ENCODE results near the gene PHAF1.
"Not testable (repeated sequence)": the region's sequence is repeated elsewhere in the genome, so short reads cannot be mapped to it uniquely, and the experiment has no call there.

PHAF1 gene

GRCh38 chr16:67104845-67105244 is 4.9 kb upstream of the PHAF1 start:
- in situ Hi-C loops (cut with MboI; ENCODE audit: low sequenced_read_pairs), result no loop called here

- in situ Hi-C loops (cut with MboI; ENCODE audit: low sequenced_read_pairs), result no loop called here
Measured at GRCh38 chr16:67105246-67105645, 4.5 kb upstream of the PHAF1 start.

GRCh38 chr16:67105881-67106280 is 3.9 kb upstream of the PHAF1 start:
- in situ Hi-C loops (cut with MboI; ENCODE audit: low sequenced_read_pairs), result no loop called here

GRCh38 chr16:67108489-67108888 is 1.3 kb upstream of the PHAF1 start:
- in situ Hi-C loops (cut with MboI; ENCODE audit: low sequenced_read_pairs), result no loop called here

DNA sequence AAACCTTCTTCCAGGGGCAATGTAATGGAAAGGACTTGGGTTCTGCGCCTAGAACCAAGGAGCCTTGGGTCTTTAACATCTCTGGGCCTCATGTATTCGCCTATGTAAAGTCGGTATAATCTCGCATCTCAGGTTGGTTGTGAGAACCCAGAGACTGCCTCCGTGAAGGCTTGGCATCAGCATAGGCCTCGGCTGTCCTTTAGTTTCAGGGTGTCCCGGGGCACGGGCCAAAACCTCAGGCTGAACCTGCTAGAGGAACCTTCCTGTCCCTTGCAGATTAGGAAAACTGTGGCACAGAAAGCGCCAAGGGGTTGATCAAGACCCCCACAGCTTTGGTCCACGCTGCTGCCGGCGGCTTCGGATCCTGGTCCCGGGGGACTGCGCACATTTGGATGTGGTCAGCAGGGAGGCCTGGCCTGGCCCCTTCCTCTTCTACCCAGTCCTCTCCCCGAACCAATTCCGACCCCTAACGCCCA is 772 bp upstream of the PHAF1 start:
- in situ Hi-C loops (cut with MboI; ENCODE audit: low sequenced_read_pairs), result no loop called here

GRCh38 chr16:67111951-67112444 is 2.3 kb downstream of the PHAF1 start:
- in situ Hi-C loops (cut with MboI; ENCODE audit: low sequenced_read_pairs), result no loop called here

GRCh38 chr16:67112591-67113399 is 3.1 kb downstream of the PHAF1 start:
- in situ Hi-C loops (cut with MboI; ENCODE audit: low sequenced_read_pairs), result no loop called here

DNA sequence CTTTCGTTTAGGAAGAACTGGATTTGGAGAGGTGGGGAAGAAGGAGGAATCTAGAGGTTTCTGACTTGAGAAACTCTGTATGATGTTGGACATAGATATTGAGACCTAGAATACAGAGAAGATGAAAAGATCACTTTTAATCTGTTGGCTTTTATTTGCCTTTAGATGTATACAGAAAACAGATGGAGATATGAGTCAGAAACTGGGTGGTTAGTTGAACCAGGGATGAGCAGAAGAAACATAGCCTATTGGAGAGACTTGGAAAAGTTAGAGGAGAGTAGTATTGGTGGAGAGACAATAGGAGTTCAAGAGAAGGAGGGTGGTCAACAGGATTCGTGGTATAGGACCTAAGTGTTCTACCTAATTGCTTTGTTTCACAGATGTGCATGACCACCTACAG is 5.1 kb downstream of the PHAF1 start:
- in situ Hi-C loops (cut with MboI; ENCODE audit: low sequenced_read_pairs), result no loop called here

DNA sequence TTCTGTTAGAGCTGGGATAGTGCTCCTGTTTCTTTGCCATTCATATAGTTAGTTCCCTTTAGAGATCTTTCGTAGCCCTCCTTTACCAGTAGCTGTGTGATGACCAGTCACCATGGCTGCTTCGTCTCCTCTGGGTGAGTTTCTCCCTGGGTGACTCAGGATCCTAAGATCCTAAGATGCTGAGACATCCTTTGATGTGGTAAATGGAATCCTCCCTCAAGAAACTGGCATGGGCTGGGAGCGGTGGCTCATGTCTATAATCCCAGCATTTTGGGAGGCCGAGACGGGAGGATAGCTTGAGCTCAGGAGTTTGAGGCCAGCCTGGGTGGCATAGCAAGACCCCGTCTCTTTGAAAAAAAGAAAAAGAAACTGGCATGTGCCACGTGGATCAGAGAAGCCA is 5.9 kb downstream of the PHAF1 start:
- in situ Hi-C loops (cut with MboI; ENCODE audit: low sequenced_read_pairs), result no loop called here

GRCh38 chr16:67116388-67117311 is 6.9 kb downstream of the PHAF1 start:
- in situ Hi-C loops (cut with MboI; ENCODE audit: low sequenced_read_pairs), result no loop called here

DNA sequence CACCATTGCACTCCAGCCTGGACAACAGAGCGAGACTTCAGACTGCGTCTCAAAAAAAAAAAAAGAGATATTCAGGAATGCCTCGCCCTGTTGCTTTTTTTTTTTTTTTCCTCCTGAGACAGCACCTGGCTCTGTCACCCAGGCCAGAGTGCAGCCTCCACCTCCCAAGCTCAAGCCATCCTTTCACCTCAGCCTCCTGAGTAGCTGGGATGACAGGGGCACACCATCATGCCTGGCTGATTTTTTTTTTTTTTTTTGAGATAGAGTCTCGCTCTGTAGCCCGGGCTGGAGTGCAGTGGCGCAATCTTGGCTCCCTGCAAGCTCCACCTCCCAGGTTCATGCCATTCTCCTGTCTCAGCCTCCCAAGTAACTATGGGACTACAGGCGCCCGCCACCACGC is 8.0 kb downstream of the PHAF1 start:
- in situ Hi-C loops (cut with MboI; ENCODE audit: low sequenced_read_pairs), result no loop called here

DNA sequence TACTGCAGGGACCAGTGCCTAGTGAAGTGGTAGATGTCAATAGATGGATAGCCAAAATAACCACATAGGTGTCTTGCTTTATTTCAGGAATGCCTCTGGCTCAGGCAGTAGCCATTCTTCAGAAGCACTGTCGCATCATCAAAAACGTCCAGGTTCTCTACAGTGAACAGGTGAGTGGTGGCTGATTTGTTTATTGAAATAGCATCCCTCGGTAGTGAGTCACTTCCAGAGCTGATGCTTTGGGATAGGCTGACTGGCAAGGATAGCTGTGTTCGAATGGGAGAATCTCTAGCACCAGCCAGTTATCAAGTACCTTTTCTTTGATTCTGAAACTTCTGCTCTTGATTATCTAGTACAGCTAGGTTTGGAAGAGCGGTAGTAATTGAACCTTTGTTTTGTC is 10.3 kb downstream of the PHAF1 start:
- in situ Hi-C loops (cut with MboI; ENCODE audit: low sequenced_read_pairs), result no loop called here

DNA sequence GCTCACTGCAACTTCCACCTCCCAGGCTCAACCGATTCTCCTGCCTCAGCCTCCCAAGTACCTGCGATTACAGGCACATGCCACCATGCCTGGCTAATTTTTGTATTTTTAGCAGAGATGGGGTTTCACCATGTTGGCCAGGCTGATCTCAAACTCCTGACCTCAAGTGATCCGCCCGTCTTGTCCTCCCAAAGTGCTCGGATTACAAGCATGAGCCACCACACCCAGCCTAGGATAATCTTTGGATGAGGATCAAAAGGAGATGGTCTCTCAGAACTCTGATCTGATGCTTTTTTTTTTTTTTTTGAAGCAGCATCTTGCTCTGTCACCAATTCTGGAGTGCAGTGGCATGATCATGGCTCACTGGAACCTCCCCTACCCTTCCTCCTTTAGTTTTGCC is 13.1 kb downstream of the PHAF1 start:
- in situ Hi-C loops (cut with MboI; ENCODE audit: low sequenced_read_pairs), result not testable (repeated sequence)

GRCh38 chr16:67128417-67128816 is 18.7 kb downstream of the PHAF1 start:
- in situ Hi-C loops (cut with MboI; ENCODE audit: low sequenced_read_pairs), result no loop called here

GRCh38 chr16:67128887-67129286 is 19.1 kb downstream of the PHAF1 start:
- in situ Hi-C loops (cut with MboI; ENCODE audit: low sequenced_read_pairs), result no loop called here

DNA sequence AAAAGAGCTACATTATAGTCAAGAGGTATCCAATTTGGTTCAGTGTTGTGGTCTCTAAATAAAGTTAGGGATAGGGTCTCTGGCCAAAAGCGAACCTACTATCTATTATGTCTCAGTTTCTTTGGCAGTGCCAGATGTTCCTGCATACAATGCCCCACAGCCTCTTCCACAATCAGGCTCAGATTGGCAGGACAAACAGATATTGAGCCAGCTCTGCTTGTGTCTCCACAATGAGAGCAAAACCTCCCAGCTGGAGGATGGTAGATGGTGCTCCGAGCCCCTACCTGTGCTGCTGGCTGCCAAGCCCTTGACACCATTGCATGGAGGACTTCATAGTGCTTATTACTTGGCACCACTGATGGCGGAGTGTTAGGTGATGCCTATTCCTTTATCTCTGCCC is 19.7 kb downstream of the PHAF1 start:
- in situ Hi-C loops (cut with MboI; ENCODE audit: low sequenced_read_pairs), result no loop called here

GRCh38 chr16:67137605-67138004 is 27.9 kb downstream of the PHAF1 start:
- in situ Hi-C loops (cut with MboI; ENCODE audit: low sequenced_read_pairs), result no loop called here

DNA sequence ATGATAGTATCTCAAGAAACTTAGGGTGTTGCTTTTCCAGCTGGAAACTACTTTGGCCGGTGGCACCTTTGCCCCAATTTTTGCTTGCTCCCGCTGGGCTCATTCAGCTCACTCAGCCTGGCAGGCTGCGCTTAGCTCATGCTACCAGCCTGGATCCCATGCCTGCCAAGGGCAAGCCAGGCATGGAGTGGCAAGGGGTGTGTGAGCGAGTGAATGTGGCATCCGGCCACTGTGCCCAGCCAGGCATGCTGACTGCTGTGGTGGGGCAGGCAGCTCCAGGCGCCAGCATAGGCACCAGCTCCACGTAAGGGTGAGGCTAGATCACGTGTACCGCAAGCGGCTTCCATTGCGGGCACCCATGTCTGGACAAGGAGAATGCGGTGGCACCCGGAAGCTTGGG is 31.6 kb downstream of the PHAF1 start:
- in situ Hi-C loops (cut with MboI; ENCODE audit: low sequenced_read_pairs), result no loop called here

DNA sequence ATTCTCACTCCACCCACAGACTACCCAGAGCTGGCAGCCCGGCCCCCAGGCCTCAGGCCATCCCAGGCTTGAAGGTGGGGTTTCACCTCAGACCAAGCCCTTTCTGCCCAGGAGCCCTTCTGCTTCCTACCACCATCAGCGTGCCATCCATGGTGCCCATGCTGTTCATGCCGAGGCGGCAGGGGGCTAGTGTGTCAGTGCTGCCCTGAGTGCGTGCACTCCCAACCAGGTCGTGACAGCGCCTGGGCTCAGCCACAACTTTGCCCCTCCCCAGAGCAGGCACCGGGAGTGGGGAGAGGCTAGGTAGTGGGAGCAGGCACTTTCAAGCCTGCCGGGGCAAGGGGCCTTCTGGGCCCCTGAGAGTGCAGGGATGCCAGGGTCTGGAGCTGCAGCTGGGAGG is 32.6 kb downstream of the PHAF1 start:
- in situ Hi-C loops (cut with MboI; ENCODE audit: low sequenced_read_pairs), result no loop called here

- in situ Hi-C loops (cut with MboI; ENCODE audit: low sequenced_read_pairs), result no loop called here
Measured at GRCh38 chr16:67144943-67145342, 35.2 kb downstream of the PHAF1 start.

- in situ Hi-C loops (cut with MboI; ENCODE audit: low sequenced_read_pairs), result no loop called here
Measured at GRCh38 chr16:67145746-67146145, 36.0 kb downstream of the PHAF1 start.
